Measurements from ENCODE around the gene TDP2.

The TDP2 gene

GRCh38 chr6:24689964-24690363 is 23.3 kb upstream of the TDP2 start:
- Histone ChIP-seq H3K9me2 (replicated peaks; ENCODE audit: low read depth, low read length) (no peaks in the 10 kb centered on the region), H2AFZ (ENCODE audit: low read length) (no peak overlapping the region), H3K4me2 (ENCODE audit: low read depth, low read length, poor library complexity, severe bottlenecking) (no peak overlapping the region), H3F3A (ENCODE audit: low read depth) (no peaks in the 10 kb centered on the region), H3K4me3 (ENCODE audit: low read length, poor library complexity, severe bottlenecking) (no peak overlapping the region), H3K79me2 (ENCODE audit: insufficient read depth, low read length) (no peaks in the 10 kb centered on the region), H4K20me1 (ENCODE audit: insufficient read depth, low read length, poor library complexity, severe bottlenecking) (no peaks in the 10 kb centered on the region), H3K36me3 (ENCODE audit: insufficient read depth, low read length) (no peaks in the 10 kb centered on the region), H3K9me3 (ENCODE audit: insufficient read depth, low read depth, low read length) (no peaks in the 10 kb centered on the region), H3K27me3 (ENCODE audit: insufficient read depth, low read length, poor library complexity, severe bottlenecking) (no peaks in the 10 kb centered on the region), H3K9ac (ENCODE audit: low read depth, low read length, poor library complexity, severe bottlenecking) (no peak overlapping the region), H3K4me1 (ENCODE audit: insufficient read depth, low read length, poor library complexity, severe bottlenecking) (peaks cover 5% of the 10 kb centered on the region)
- TF ChIP-seq EZH2phosphoT487 (IDR thresholded peaks at IDR 0.05; ENCODE audit: borderline replicate concordance), result no peak
- TF ChIP-seq CTCF (conservative IDR thresholded peaks at IDR 0.05; ENCODE audit: low read length), result no peak

- no peak overlapping the region for H3K4me2 ChIP-seq (ENCODE audit: low read depth, low read length, poor library complexity, severe bottlenecking)
- no peak overlapping the region for H3K4me3 ChIP-seq (ENCODE audit: low read length, poor library complexity, severe bottlenecking)
- no peaks in the 10 kb centered on the region for H3K79me2 ChIP-seq (ENCODE audit: insufficient read depth, low read length)
- no peaks in the 10 kb centered on the region for H3F3A ChIP-seq (ENCODE audit: low read depth)
- TF ChIP-seq CTCF (conservative IDR thresholded peaks at IDR 0.05; ENCODE audit: low read length) (no peak), EZH2phosphoT487 (IDR thresholded peaks at IDR 0.05; ENCODE audit: borderline replicate concordance) (no peak)
- H3K9me3 ChIP-seq (ENCODE audit: insufficient read depth, low read depth, low read length), result no peaks in the 10 kb centered on the region
- H3K4me1 ChIP-seq (ENCODE audit: insufficient read depth, low read length, poor library complexity, severe bottlenecking), result no peaks in the 10 kb centered on the region
- no peak overlapping the region for H3K9ac ChIP-seq (ENCODE audit: low read depth, low read length, poor library complexity, severe bottlenecking)
- no peaks in the 10 kb centered on the region for H3K27me3 ChIP-seq (ENCODE audit: insufficient read depth, low read length, poor library complexity, severe bottlenecking)
- H2AFZ ChIP-seq (ENCODE audit: low read length), result no peak overlapping the region
- H4K20me1 ChIP-seq (ENCODE audit: insufficient read depth, low read length, poor library complexity, severe bottlenecking), result no peaks in the 10 kb centered on the region
- no peaks in the 10 kb centered on the region for H3K36me3 ChIP-seq (ENCODE audit: insufficient read depth, low read length)
- no peaks in the 10 kb centered on the region for H3K9me2 ChIP-seq (replicated peaks; ENCODE audit: low read depth, low read length)
Measured at GRCh38 chr6:24686946-24687345, 20.2 kb upstream of the TDP2 start.

GRCh38 chr6:24686408-24686807 is 19.7 kb upstream of the TDP2 start:
- no peak overlapping the region for H2AFZ ChIP-seq (ENCODE audit: low read length)
- H3K36me3 ChIP-seq (ENCODE audit: insufficient read depth, low read length), result no peaks in the 10 kb centered on the region
- H3K9me3 ChIP-seq (ENCODE audit: insufficient read depth, low read depth, low read length), result no peaks in the 10 kb centered on the region
- no peak overlapping the region for H3K9ac ChIP-seq (ENCODE audit: low read depth, low read length, poor library complexity, severe bottlenecking)
- H3K4me1 ChIP-seq (ENCODE audit: insufficient read depth, low read length, poor library complexity, severe bottlenecking), result no peaks in the 10 kb centered on the region
- no peak overlapping the region for H3K4me3 ChIP-seq (ENCODE audit: low read length, poor library complexity, severe bottlenecking)
- H3K4me2 ChIP-seq (ENCODE audit: low read depth, low read length, poor library complexity, severe bottlenecking), result no peak overlapping the region
- no peaks in the 10 kb centered on the region for H3K79me2 ChIP-seq (ENCODE audit: insufficient read depth, low read length)
- no peaks in the 10 kb centered on the region for H3F3A ChIP-seq (ENCODE audit: low read depth)
- no peaks in the 10 kb centered on the region for H4K20me1 ChIP-seq (ENCODE audit: insufficient read depth, low read length, poor library complexity, severe bottlenecking)
- TF ChIP-seq EZH2phosphoT487 (IDR thresholded peaks at IDR 0.05; ENCODE audit: borderline replicate concordance), result no peak
- TF ChIP-seq CTCF (conservative IDR thresholded peaks at IDR 0.05; ENCODE audit: low read length), result no peak
- H3K9me2 ChIP-seq (replicated peaks; ENCODE audit: low read depth, low read length), result no peaks in the 10 kb centered on the region
- no peaks in the 10 kb centered on the region for H3K27me3 ChIP-seq (ENCODE audit: insufficient read depth, low read length, poor library complexity, severe bottlenecking)
